Uterus (tissue), 4 donors: ENCODE results near the gene SORBS1. TPM values are rescaled to one million over a fixed set of nuclear protein-coding genes. Genes with fewer than 3 reads are reported as not detected.
A peak's percentile ranks its signal among the peaks of the same experiment; 100 is the strongest.
"Not testable (repeated sequence)": the region's sequence is repeated elsewhere in the genome, so short reads cannot be mapped to it uniquely, and the experiment has no call there.

Experiments used
- DNase-seq, 2 donors: peaks; one replicate each; pipeline ENCODE4 v3.0.0-alpha.2; 2019 to 2020
- H3K27ac ChIP-seq, 2 donors: fragments of 200-600 bp; sonication (generic); 1 replicate in 1 of 2; 2 replicates in 1 of 2; pipeline ENCODE4 v1.5.1; 2016 to 2018
- H3K27me3 ChIP-seq, 2 donors: fragments of 200-600 bp; sonication (generic); one replicate each; pipeline ENCODE4 v1.5.1; 2018 to 2019; ENCODE audit warnings: control low read depth in 1 of 2
- H3K36me3 ChIP-seq, 2 donors: fragments of 200-600 bp; sonication (generic); one replicate each; pipeline ENCODE4 v1.5.1; 2019; ENCODE audit warnings: control low read depth in 1 of 2
- H3K4me1 ChIP-seq, 2 donors: fragments of 200-600 bp; sonication (generic); one replicate each; pipeline ENCODE4 v1.5.1; 2018 to 2019; ENCODE audit warnings: control low read depth in 1 of 2
- H3K4me3 ChIP-seq, 2 donors: fragments of 200-600 bp; sonication (generic); 1 replicate in 1 of 2; 2 replicates in 1 of 2; pipeline ENCODE4 v1.5.1; 2018 to 2019; ENCODE audit warnings: mild to moderate bottlenecking in 1 of 2
- H3K9me3 ChIP-seq, 2 donors: fragments of 200-600 bp; sonication (generic); one replicate each; pipeline ENCODE4 v1.5.1; 2019; ENCODE audit warnings: control low read depth in 1 of 2
- CTCF ChIP-seq, 4 experiments: fragments of 200-600 bp in 2 of 4; fragments of 450-650 bp in 2 of 4; sonication (generic) in 2 of 4; IDR thresholded peaks; one replicate each; pipeline ENCODE4 v1.5.1; 2016 to 2019; ENCODE audit warnings: antibody characterized with exemption in 4 of 4, mild to moderate bottlenecking in 2 of 4, moderate library complexity in 1 of 4
- POLR2A ChIP-seq, 2 donors: fragments of 450-650 bp; IDR thresholded peaks; one replicate each; pipeline ENCODE4 v1.6.1; 2016; ENCODE audit warnings: antibody characterized with exemption in 2 of 2, mild to moderate bottlenecking in 1 of 2, moderate library complexity in 1 of 2
- intact Hi-C: fragments of 100-400 bp; cut with DNase I; formaldehyde crosslinking; loops from one replicate; pipeline ENCODE4 v1.15.1; 2023; ENCODE audit warnings: low total_unique reads
- total RNA-seq, 4 donors: library from RNA; depleted of rRNA in 3 of 4; stranded (reverse); fragments of >200 nt in 3 of 4; gene quantifications; one replicate each; pipeline versions ENCODE4 v1.1.0 to v1.2.4, GENCODE V29; 2014 to 2023
- donor health status: DM: yes; HTN: yes; CAD: no.

SORBS1 gene
- total RNA-seq, 4 donors from 2014 or later, result 89.9 to 422 (median 271) TPM

- intact Hi-C loops, result no loop called here
- Histone ChIP-seq H3K4me1 (peaks cover 0 to 4% of the 10 kb centered on the region in 2 donors), H3K4me3 (no peak overlapping the region), H3K27me3 (no peaks in the 10 kb centered on the region), H3K9me3 (no peaks in the 10 kb centered on the region), H3K36me3 (no peaks in the 10 kb centered on the region), H3K27ac (peak overlapping the region; percentile 85 to 93)
- DNase-seq, result no peak
- TF ChIP-seq CTCF (IDR thresholded peaks at IDR 0.05) (no peak), POLR2A (IDR thresholded peaks at IDR 0.05) (no peak)
Measured at GRCh38 chr10:95475003-95475383, 86.2 kb downstream of the SORBS1 start.

- no peaks in the 10 kb centered on the region for H3K9me3 ChIP-seq
- H3K4me1 ChIP-seq, result peaks cover 3 to 10% of the 10 kb centered on the region in 2 donors
- TF ChIP-seq CTCF (IDR thresholded peaks at IDR 0.05) (no peak), POLR2A (IDR thresholded peaks at IDR 0.05) (peak in 1 of 2 donors; percentile 34)
- H3K4me3 ChIP-seq, result no peak overlapping the region
- no peaks in the 10 kb centered on the region for H3K27me3 ChIP-seq
- H3K36me3 ChIP-seq, result no peaks in the 10 kb centered on the region
- peak overlapping the region; percentile 85 to 93 for H3K27ac ChIP-seq
- peak in 1 of 2 donors; percentile 59 for DNase-seq
- intact Hi-C loops, result no loop called here
Measured at GRCh38 chr10:95474228-95475002, 86.8 kb downstream of the SORBS1 start.

- DNase-seq, result no peak
- H3K4me3 ChIP-seq, result no peak overlapping the region
- H3K27me3 ChIP-seq, result no peaks in the 10 kb centered on the region
- intact Hi-C loops, result no loop called here
- no peaks in the 10 kb centered on the region for H3K36me3 ChIP-seq
- no peaks in the 10 kb centered on the region for H3K9me3 ChIP-seq
- H3K27ac ChIP-seq, result peak overlapping the region; percentile 85 to 93
- TF ChIP-seq CTCF (IDR thresholded peaks at IDR 0.05), result no peak
- no peak for TF ChIP-seq POLR2A (IDR thresholded peaks at IDR 0.05)
- H3K4me1 ChIP-seq, result peaks cover 11% of the 10 kb centered on the region in 2 donors
Measured at GRCh38 chr10:95472304-95473088, 88.7 kb downstream of the SORBS1 start.

GRCh38 chr10:95469676-95470075 lies 91.5 kb downstream of the SORBS1 start:
- intact Hi-C loops, result no loop called here
- Histone ChIP-seq H3K4me1 (peaks cover 11% of the 10 kb centered on the region in 2 donors), H3K27ac (peak overlapping the region; percentile 85 to 93), H3K4me3 (no peak overlapping the region), H3K27me3 (no peaks in the 10 kb centered on the region), H3K36me3 (no peaks in the 10 kb centered on the region), H3K9me3 (no peaks in the 10 kb centered on the region)
- no peak for TF ChIP-seq POLR2A (IDR thresholded peaks at IDR 0.05)
- no peak for TF ChIP-seq CTCF (IDR thresholded peaks at IDR 0.05)
- DNase-seq, result no peak

GRCh38 chr10:95469251-95469650 lies 91.9 kb downstream of the SORBS1 start:
- peaks cover 11% of the 10 kb centered on the region in 2 donors for H3K4me1 ChIP-seq
- H3K27me3 ChIP-seq, result no peaks in the 10 kb centered on the region
- no peaks in the 10 kb centered on the region for H3K36me3 ChIP-seq
- TF ChIP-seq POLR2A (IDR thresholded peaks at IDR 0.05) (no peak), CTCF (IDR thresholded peaks at IDR 0.05) (no peak)
- no peaks in the 10 kb centered on the region for H3K9me3 ChIP-seq
- no peak for DNase-seq
- peak overlapping the region; percentile 85 to 93 for H3K27ac ChIP-seq
- H3K4me3 ChIP-seq, result no peak overlapping the region
- intact Hi-C loops, result no loop called here

- peaks cover 11% of the 10 kb centered on the region in 2 donors for H3K4me1 ChIP-seq
- intact Hi-C loops, H3K4me3 ChIP-seq, H3K9me3 ChIP-seq, DNase-seq, H3K27me3 ChIP-seq, H3K36me3 ChIP-seq: not testable (repeated sequence)
- H3K27ac ChIP-seq, result peak overlapping the region; percentile 85 to 93
Measured at GRCh38 chr10:95467642-95468041, 93.5 kb downstream of the SORBS1 start.
